SK-N-SH (cell line): Measurements from ENCODE around the gene ZMIZ1. TPM values are rescaled to one million over a fixed set of nuclear protein-coding genes. Genes with fewer than 3 reads are reported as not detected.

Source experiments
- CTCF ChIA-PET: fragments of 300-600, 350-600 bp; formaldehyde crosslinking; extraction: SDS; loops from one replicate; lab custom pipeline; 2021; lab: Yijun Ruan, JAX
- POLR2A ChIA-PET: fragments of 350-600 bp; sonication (Branson Sonifier 250); formaldehyde crosslinking; extraction: SDS; loops from one replicate; lab custom pipeline; 2020; ENCODE audit warnings: antibody characterized with exemption, inconsistent platforms; lab: Yijun Ruan, JAX
- DNase-seq: peaks from one replicate; pipeline ENCODE4 v3.0.0; 2012
- H2AFZ ChIP-seq: fragments of 200-600 bp; sonication (generic); 2 replicates; pipeline ENCODE4 v1.8.1; 2016; ENCODE audit warnings: antibody characterized with exemption, mild to moderate bottlenecking, low read depth
- H3F3A ChIP-seq: fragments of 200-600 bp; sonication (generic); replicated peaks from 2 replicates; pipeline ENCODE3; 2016; ENCODE audit warnings: antibody characterized with exemption, mild to moderate bottlenecking; ENCODE audit not compliant: insufficient read depth
- H3K27ac ChIP-seq, 2 experiments: fragments of 200-500 bp in 1 of 2; fragments of 200-600 bp in 1 of 2; sonication (Bioruptor generic) in 1 of 2; sonication (generic), shearing (Covaris generic) in 1 of 2; 2 replicates each; pipeline versions ENCODE4 v1.5.1 to v1.6.1; 2014 to 2016; ENCODE audit warnings: low read depth in 2 of 2, inconsistent platforms in 1 of 2, low read length in 1 of 2, mild to moderate bottlenecking in 1 of 2, mixed read lengths in 1 of 2
- H3K27me3 ChIP-seq: fragments of 200-600 bp; sonication (generic), shearing (Covaris generic); 2 replicates; pipeline ENCODE4 v1.6.1; 2016; ENCODE audit warnings: mixed run types; ENCODE audit not compliant: insufficient read depth
- H3K36me3 ChIP-seq, 2 experiments: fragments of 200-500 bp in 1 of 2; fragments of 200-600 bp in 1 of 2; sonication (Bioruptor generic) in 1 of 2; sonication (generic) in 1 of 2; replicated peaks in 1 of 2; 2 replicates each; pipeline versions ENCODE3 to v1.5.1; 2014 to 2016; ENCODE audit warnings: low read length in 1 of 2, mild to moderate bottlenecking in 1 of 2; ENCODE audit not compliant: insufficient read depth in 2 of 2, control insufficient read depth in 1 of 2
- H3K4me1 ChIP-seq, 2 experiments: fragments of 200-500 bp in 1 of 2; fragments of 200-600 bp in 1 of 2; sonication (Bioruptor generic) in 1 of 2; sonication (generic), shearing (Covaris generic) in 1 of 2; 2 replicates each; pipeline versions ENCODE4 v1.5.1 to v1.6.1; 2014 to 2016; ENCODE audit warnings: low read depth in 1 of 2, low read length in 1 of 2, mixed run types in 1 of 2; ENCODE audit not compliant: insufficient read depth in 2 of 2, control insufficient read depth in 1 of 2
- H3K4me2 ChIP-seq: fragments of 200-600 bp; sonication (generic), shearing (Covaris generic); 2 replicates; pipeline ENCODE4 v1.6.1; 2017; ENCODE audit warnings: mixed run types
- H3K4me3 ChIP-seq, 2 experiments: fragments of 200-500 bp in 1 of 2; fragments of 200-600 bp in 1 of 2; sonication (Bioruptor generic) in 1 of 2; sonication (generic), shearing (Covaris generic) in 1 of 2; 2 replicates each; pipeline versions ENCODE4 v1.5.1 to v1.8.1; 2014 to 2016; ENCODE audit warnings: low read depth in 2 of 2, inconsistent platforms in 1 of 2, low read length in 1 of 2, mild to moderate bottlenecking in 1 of 2, mixed read lengths in 1 of 2, moderate library complexity in 1 of 2
- H3K79me2 ChIP-seq: fragments of 200-600 bp; sonication (generic); 2 replicates; pipeline ENCODE4 v1.8.1; 2017; ENCODE audit warnings: mild to moderate bottlenecking; ENCODE audit not compliant: insufficient read depth
- H3K9ac ChIP-seq: fragments of 200-600 bp; sonication (generic); 2 replicates; pipeline ENCODE4 v1.6.1; 2017; ENCODE audit warnings: mixed run types
- H3K9me2 ChIP-seq: fragments of 200-600 bp; sonication (generic); 2 replicates; pipeline ENCODE4 v1.6.1; 2017; ENCODE audit warnings: mixed run types
- H3K9me3 ChIP-seq: fragments of 200-600 bp; sonication (generic); 2 replicates; pipeline ENCODE4 v1.6.1; 2017; ENCODE audit warnings: mixed run types, mild to moderate bottlenecking, moderate library complexity
- H4K20me1 ChIP-seq: fragments of 200-600 bp; sonication (generic); 2 replicates; pipeline ENCODE4 v1.6.1; 2017; ENCODE audit warnings: mild to moderate bottlenecking, mixed run types; ENCODE audit not compliant: insufficient read depth
- EP300 ChIP-seq, 2 experiments: IDR thresholded peaks; 2 replicates each; pipeline versions ENCODE4 v1.4.0 to v1.6.1; 2012; ENCODE audit warnings: borderline replicate concordance in 1 of 2, low read depth in 1 of 2, low read length in 1 of 2
- FOXM1 ChIP-seq: IDR thresholded peaks from 2 replicates; pipeline ENCODE4 v1.4.0; 2012; ENCODE audit warnings: low read depth, mild to moderate bottlenecking
- GATA2 ChIP-seq: sonication (generic); formaldehyde crosslinking; IDR thresholded peaks from 2 replicates; pipeline ENCODE4 v1.5.0; 2020; ENCODE audit warnings: mild to moderate bottlenecking, missing genetic modification reagents
- MEF2A ChIP-seq: IDR thresholded peaks from 2 replicates; pipeline ENCODE4 v1.4.0; 2012; ENCODE audit warnings: low read depth, borderline replicate concordance
- NRF1 ChIP-seq: IDR thresholded peaks from 2 replicates; pipeline ENCODE4 v1.6.1; 2012; ENCODE audit warnings: low read depth, mild to moderate bottlenecking, low read length
- RAD21 ChIP-seq: IDR thresholded peaks from 2 replicates; pipeline ENCODE4 v1.6.1; 2012; ENCODE audit warnings: mild to moderate bottlenecking, low read length
- RFX5 ChIP-seq: IDR thresholded peaks from 2 replicates; pipeline ENCODE4 v1.6.1; 2012; ENCODE audit warnings: mild to moderate bottlenecking, improper control_type of control experiment, low read length
- RXRA ChIP-seq: IDR thresholded peaks from 2 replicates; pipeline ENCODE4 v1.4.0; 2012; ENCODE audit warnings: low read depth, mild to moderate bottlenecking, borderline replicate concordance
- SMC3 ChIP-seq: IDR thresholded peaks from 2 replicates; pipeline ENCODE4 v1.6.1; 2012; ENCODE audit warnings: low read depth, low read length, improper control_type of control experiment
- TAF1 ChIP-seq: IDR thresholded peaks from 2 replicates; pipeline ENCODE4 v1.6.1; 2012; ENCODE audit warnings: low read depth, mild to moderate bottlenecking, low read length, moderate library complexity, borderline replicate concordance
- TCF12 ChIP-seq: IDR thresholded peaks from 2 replicates; pipeline ENCODE4 v1.4.0; 2012
- YY1 ChIP-seq: IDR thresholded peaks from 2 replicates; pipeline ENCODE4 v1.4.0; 2012; ENCODE audit warnings: low read depth, mild to moderate bottlenecking
- WGBS: methylation state at CpG from one replicate; pipeline ENCODE4 v1.1.6; 2017; ENCODE audit warnings: low lambda C conversion rate; 5-methylcytosine and 5-hydroxymethylcytosine counted together
- polyA plus RNA-seq, 3 experiments: library from polyadenylated mRNA; depleted of rRNA; stranded (reverse); fragments of >200 nt; gene quantifications; 2 replicates each; pipeline ENCODE4 v1.2.3, GENCODE V29; 2012
- TF ChIP-seq, protein P1 (sequence below): fragments of 150-350 bp; IDR thresholded peaks from 2 replicates; pipeline ENCODE4 v1.6.1; 2016; ENCODE audit warnings: mild to moderate bottlenecking, low read depth, low read length
- TF ChIP-seq, protein P2 (sequence below): fragments of 150-350 bp; IDR thresholded peaks from 2 replicates; pipeline ENCODE4 v1.6.1; 2017; ENCODE audit warnings: antibody characterized with exemption, low read length, low read depth, borderline replicate concordance
- TF ChIP-seq, protein P3 (sequence below): fragments of 200-600 bp; sonication (generic); IDR thresholded peaks from 2 replicates; pipeline ENCODE4 v1.6.1; 2017; ENCODE audit warnings: antibody characterized with exemption, mild to moderate bottlenecking, moderate library complexity
- TF ChIP-seq, protein P4 (sequence below): IDR thresholded peaks from 2 replicates; pipeline ENCODE4; 2012

The ZMIZ1 gene
- polyA plus RNA-seq, 1 of the 3 experiments (the other 2 are of a cell fraction) = 23.5 TPM

DNA sequence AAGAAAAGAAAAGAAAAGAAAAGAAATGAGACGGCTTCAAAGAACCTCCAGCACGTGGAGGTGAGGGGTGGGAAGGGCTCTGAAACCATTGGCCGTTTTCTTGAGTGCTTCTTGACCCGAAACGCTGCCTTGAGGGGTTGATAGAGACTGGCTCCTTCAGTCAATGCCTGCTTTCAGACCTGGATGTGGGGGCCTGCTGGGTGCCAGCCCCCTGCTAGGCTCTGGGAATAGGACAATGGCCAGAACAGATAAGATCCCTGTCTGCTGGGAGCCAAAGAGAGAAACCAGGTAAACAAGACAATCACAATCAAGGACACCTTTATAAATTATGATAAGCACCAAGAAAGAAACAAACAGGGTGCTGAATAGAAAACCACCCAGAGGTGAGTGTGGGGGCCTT lies 27.7 kb downstream of the ZMIZ1 start:
- no peak overlapping the region for H3K4me2 ChIP-seq
- no peak for DNase-seq
- peaks cover 0 to 2% of the 10 kb centered on the region in 2 experiments for H3K36me3 ChIP-seq
- H3K4me3 ChIP-seq = no peak overlapping the region
- ChIA-PET CTCF (interaction anchor here (0.7 to 1.5 kb wide), 4 partner anchors 15 to 99 kb away, joined by 3 to 4 read pairs (median 3); no protein-coding TSS in a partner anchor), POLR2A (interaction anchor here (0.6 kb wide), 1 partner anchor 72 kb away, joined by 3 read pairs; no protein-coding TSS in a partner anchor)
- no peak overlapping the region for H2AFZ ChIP-seq
- no peaks in the 10 kb centered on the region for H3K9me2 ChIP-seq
- no peaks in the 10 kb centered on the region for H3F3A ChIP-seq
- no peaks in the 10 kb centered on the region for H3K9me3 ChIP-seq
- peaks cover 100% of the 10 kb centered on the region for H3K79me2 ChIP-seq
- H3K27ac ChIP-seq = peak overlapping the region in 1 of 2 experiments; percentile 69; a peak in 1 of 4 replicates
- peaks cover 99% of the 10 kb centered on the region for H4K20me1 ChIP-seq
- H3K4me1 ChIP-seq = peaks cover 0 to 87% of the 10 kb centered on the region in 2 experiments; a peak in 2 of 4 replicates
- WGBS = 94% methylated on average over 5 of the region's 5 CpGs
- no peaks in the 10 kb centered on the region for H3K27me3 ChIP-seq
- TF ChIP-seq GATA2 (CRISPR knock-in tag) (no peak), NRF1 (no peak), MEF2A (no peak), FOXM1 (no peak), SMC3 (no peak), EP300 (IDR thresholded peaks at IDR 0.05; ENCODE audit: borderline replicate concordance in 1 of 2, low read depth in 1 of 2, low read length in 1 of 2) (no peak), RFX5 (no peak), RAD21 (no peak), TCF12 (no peak), TAF1 (no peak), RXRA (no peak), YY1 (no peak)
- TF ChIP-seq, protein P1, sequence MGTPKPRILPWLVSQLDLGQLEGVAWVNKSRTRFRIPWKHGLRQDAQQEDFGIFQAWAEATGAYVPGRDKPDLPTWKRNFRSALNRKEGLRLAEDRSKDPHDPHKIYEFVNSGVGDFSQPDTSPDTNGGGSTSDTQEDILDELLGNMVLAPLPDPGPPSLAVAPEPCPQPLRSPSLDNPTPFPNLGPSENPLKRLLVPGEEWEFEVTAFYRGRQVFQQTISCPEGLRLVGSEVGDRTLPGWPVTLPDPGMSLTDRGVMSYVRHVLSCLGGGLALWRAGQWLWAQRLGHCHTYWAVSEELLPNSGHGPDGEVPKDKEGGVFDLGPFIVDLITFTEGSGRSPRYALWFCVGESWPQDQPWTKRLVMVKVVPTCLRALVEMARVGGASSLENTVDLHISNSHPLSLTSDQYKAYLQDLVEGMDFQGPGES = no peak
- TF ChIP-seq, protein P2, sequence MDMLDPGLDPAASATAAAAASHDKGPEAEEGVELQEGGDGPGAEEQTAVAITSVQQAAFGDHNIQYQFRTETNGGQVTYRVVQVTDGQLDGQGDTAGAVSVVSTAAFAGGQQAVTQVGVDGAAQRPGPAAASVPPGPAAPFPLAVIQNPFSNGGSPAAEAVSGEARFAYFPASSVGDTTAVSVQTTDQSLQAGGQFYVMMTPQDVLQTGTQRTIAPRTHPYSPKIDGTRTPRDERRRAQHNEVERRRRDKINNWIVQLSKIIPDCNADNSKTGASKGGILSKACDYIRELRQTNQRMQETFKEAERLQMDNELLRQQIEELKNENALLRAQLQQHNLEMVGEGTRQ = no peak
- TF ChIP-seq, protein P3, sequence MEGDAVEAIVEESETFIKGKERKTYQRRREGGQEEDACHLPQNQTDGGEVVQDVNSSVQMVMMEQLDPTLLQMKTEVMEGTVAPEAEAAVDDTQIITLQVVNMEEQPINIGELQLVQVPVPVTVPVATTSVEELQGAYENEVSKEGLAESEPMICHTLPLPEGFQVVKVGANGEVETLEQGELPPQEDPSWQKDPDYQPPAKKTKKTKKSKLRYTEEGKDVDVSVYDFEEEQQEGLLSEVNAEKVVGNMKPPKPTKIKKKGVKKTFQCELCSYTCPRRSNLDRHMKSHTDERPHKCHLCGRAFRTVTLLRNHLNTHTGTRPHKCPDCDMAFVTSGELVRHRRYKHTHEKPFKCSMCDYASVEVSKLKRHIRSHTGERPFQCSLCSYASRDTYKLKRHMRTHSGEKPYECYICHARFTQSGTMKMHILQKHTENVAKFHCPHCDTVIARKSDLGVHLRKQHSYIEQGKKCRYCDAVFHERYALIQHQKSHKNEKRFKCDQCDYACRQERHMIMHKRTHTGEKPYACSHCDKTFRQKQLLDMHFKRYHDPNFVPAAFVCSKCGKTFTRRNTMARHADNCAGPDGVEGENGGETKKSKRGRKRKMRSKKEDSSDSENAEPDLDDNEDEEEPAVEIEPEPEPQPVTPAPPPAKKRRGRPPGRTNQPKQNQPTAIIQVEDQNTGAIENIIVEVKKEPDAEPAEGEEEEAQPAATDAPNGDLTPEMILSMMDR = no peak
- TF ChIP-seq, protein P4, sequence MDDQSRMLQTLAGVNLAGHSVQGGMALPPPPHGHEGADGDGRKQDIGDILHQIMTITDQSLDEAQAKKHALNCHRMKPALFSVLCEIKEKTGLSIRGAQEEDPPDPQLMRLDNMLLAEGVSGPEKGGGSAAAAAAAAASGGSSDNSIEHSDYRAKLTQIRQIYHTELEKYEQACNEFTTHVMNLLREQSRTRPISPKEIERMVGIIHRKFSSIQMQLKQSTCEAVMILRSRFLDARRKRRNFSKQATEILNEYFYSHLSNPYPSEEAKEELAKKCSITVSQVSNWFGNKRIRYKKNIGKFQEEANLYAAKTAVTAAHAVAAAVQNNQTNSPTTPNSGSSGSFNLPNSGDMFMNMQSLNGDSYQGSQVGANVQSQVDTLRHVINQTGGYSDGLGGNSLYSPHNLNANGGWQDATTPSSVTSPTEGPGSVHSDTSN = no peak
- TF ChIP-seq, all 33 proteins: peak for 0
- H3K9ac ChIP-seq = no peak overlapping the region
